GM21381 (cell line): ENCODE data around the gene ACER3.
"Not testable (repeated sequence)": the region's sequence is repeated elsewhere in the genome, so short reads cannot be mapped to it uniquely, and the experiment has no call there.

Experiments
- ATAC-seq: cut with Tn5 transposase; IDR thresholded peaks from one replicate; pipeline ENCODE4 v1.9.1; 2021; ENCODE audit warnings: mild to moderate bottlenecking, moderate library complexity; ENCODE audit not compliant: unreplicated experiment

Gene ACER3

GRCh38 chr11:77055913-77056312 is 195.2 kb downstream of the ACER3 start:
- ATAC-seq: no peak

- no peak for ATAC-seq
These were observed 196.2 kb downstream of the ACER3 start for GRCh38 chr11:77056814-77057402.

GRCh38 chr11:77057938-77058474 is 197.3 kb downstream of the ACER3 start:
- ATAC-seq: no peak

DNA sequence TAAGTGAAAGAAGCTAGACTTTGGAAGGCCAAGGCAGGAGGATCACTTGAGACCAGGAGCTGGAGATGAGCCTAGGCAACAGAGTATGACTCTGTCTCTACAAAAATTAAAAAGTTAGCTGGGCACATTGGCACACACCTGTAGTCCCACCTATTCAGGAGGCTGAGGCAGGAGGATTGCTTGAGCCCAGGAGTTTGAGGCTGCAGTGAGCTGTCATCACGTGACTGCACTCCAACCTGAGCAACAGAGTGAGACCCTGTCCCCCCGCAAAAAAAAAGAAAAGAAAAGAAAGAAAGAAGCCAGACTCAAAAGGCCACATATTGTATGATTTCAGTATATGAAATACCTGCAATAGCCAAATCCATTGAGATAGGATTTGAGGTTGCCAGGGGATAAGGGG is 198.2 kb downstream of the ACER3 start:
- no peak for ATAC-seq

- no peak for ATAC-seq
These were observed 199.1 kb downstream of the ACER3 start for GRCh38 chr11:77059806-77060205.

- no peak for ATAC-seq
These were observed 199.5 kb downstream of the ACER3 start for GRCh38 chr11:77060234-77060633.

DNA sequence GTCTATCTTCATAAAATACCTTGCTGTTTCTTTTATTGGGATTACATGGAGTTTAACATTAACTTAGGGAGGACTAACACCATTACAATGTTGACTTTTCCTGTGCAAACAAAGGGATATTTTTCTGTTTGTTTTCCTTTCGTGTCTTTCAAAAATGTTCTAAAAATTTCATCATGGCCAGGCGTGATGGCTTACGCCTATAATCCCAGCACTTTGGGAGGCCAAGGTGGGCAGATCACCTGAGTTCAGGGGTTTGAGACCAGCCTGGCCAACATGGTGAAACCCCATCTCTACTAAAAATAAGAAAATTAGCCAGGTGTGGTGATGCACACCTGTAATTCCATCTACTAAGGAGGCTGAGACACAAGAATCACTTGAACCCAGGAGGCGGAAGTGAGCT is 200.5 kb downstream of the ACER3 start:
- not testable (repeated sequence) for ATAC-seq

- no peak for ATAC-seq
These were observed 202.2 kb downstream of the ACER3 start for GRCh38 chr11:77062924-77063323.

GRCh38 chr11:77063407-77063806 is 202.7 kb downstream of the ACER3 start:
- no peak for ATAC-seq

DNA sequence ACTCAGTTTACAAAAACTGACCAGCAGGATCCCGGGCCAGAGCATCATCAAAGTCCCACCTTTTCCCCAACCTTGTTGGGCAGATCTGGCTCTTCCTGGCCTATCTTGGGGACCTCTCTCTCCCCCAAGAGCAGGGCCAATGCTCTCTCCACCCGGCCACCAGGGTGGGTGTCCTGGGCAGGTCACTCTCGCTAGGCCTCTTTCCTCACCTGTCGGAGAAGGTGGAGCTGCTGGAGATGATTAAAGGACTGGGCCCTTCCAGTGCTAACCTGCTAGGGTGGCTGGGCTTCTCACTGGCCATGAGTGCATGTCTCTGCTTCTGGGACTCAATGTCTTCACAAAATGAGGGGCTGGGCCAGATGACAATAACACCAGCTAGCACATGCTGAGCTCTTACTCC is 203.1 kb downstream of the ACER3 start:
- no peak for ATAC-seq

DNA sequence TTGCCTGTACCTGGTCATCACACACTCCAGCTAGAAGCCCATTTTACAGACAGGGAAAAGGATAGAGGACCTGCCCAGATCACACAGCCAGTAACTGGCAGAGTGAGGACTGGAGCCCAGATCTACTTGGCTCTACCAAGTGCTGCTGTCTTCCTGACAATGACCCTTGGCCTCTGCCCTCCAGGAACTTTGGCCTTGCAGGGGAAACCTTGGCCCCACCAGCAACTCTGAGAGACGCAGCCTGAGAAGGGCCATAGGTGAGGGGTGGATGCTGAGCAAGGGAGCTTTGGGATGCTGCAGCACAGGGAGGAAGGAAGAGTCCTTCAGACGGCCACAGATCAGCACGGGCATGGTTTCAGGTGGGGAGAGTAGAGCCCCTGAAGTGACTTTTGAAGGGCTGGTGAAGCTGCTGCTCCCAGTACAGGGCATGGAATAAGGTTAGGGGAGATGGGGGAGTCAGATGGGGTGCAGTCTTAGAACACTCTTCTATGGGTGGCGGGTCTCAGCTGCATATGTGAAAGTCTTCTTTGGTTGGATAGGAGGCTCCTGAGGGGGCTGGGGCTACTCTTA is 204.0 kb downstream of the ACER3 start:
- ATAC-seq: no peak

- no peak for ATAC-seq
These were observed 205.1 kb downstream of the ACER3 start for GRCh38 chr11:77065878-77066228.

GRCh38 chr11:77066229-77067042 is 205.7 kb downstream of the ACER3 start, which contains the start of gene CAPN5:
Gene CAPN5, plus strand, starts transcription at chr11:77066971. Its CDS starts 17,916 bp downstream, at chr11:77084887.
- peak; percentile 88 for ATAC-seq

DNA sequence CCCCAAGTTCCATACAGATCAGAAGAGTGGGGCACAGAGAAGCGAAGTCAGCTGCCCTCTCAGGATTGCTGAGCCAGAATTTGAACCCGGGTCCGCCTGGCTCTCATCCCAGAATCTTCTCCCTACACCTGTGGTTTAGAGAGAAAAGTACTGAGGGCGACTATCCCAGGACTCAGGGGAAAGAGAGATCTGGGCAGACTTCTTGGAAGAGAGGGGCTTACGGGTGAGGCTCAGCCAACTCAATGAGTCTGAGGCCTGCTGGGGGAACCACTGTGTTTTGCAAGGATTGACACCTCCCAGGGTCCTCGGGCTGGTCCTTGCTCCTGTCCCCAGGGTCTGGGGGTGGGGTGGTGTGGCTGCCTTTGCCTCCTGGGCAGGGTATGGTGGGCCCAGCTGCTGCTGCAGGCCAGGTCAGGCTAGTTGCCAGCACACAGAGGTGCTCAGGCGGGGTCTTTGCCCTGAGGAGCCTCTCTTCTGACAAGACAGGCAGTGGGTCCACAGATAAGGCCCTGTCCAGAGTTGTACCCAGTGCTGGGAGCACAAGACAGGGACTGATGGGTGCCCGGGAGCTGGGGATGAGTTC is 207.2 kb downstream of the ACER3 start:
- ATAC-seq: no peak

GRCh38 chr11:77068457-77069335 is 208.0 kb downstream of the ACER3 start:
- no peak for ATAC-seq

- no peak for ATAC-seq
These were observed 208.7 kb downstream of the ACER3 start for GRCh38 chr11:77069336-77069968.

DNA sequence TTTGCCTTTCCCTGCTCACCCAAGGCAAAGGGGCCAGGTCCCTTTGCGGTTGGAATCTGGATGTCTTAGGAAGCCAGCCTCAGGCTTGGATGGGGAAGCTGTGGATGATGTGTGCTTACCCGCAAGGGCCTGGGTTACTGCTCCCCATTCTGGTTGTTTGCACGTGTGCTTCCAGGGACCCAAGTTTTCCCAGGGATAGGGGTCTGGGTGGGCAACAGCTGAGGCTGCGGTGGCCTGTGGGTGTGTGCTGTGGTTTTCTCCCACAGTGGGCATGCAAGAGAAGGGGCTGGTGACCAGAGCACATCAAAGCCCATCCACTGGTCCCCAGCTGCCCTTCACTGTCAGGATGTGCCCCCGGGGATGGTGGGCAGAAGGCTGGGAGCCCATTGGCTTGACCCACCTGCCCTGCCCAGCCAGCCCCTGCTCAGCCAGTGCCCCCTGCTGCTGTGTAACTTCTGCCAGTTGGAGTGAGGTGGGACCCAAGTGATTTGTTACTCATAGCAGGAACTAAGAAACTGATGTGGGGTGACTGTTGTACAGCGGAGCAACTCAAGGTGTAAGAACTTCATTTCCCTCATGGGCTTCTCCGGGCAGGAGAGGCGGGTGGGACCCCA is 209.4 kb downstream of the ACER3 start:
- no peak for ATAC-seq

DNA sequence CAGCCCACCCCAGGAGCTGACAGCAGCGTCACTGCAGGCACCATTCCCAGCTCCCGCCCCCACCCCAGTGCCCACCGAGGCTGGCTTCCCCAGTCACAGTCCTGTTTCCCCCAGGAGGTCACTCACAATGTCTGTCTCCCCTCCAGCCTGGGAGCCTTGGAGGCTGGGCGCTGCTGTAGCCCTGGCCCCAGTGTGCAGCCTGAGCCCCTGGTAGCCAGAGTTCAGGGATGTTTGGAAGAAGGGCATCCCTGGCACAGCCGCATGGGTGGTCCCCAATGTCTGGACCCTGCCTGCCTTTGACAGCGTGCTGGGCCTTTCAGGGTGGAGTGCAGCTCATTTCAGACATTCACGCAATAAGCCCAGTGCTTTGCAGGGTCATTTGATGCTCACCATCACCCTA is 210.4 kb downstream of the ACER3 start:
- no peak for ATAC-seq

DNA sequence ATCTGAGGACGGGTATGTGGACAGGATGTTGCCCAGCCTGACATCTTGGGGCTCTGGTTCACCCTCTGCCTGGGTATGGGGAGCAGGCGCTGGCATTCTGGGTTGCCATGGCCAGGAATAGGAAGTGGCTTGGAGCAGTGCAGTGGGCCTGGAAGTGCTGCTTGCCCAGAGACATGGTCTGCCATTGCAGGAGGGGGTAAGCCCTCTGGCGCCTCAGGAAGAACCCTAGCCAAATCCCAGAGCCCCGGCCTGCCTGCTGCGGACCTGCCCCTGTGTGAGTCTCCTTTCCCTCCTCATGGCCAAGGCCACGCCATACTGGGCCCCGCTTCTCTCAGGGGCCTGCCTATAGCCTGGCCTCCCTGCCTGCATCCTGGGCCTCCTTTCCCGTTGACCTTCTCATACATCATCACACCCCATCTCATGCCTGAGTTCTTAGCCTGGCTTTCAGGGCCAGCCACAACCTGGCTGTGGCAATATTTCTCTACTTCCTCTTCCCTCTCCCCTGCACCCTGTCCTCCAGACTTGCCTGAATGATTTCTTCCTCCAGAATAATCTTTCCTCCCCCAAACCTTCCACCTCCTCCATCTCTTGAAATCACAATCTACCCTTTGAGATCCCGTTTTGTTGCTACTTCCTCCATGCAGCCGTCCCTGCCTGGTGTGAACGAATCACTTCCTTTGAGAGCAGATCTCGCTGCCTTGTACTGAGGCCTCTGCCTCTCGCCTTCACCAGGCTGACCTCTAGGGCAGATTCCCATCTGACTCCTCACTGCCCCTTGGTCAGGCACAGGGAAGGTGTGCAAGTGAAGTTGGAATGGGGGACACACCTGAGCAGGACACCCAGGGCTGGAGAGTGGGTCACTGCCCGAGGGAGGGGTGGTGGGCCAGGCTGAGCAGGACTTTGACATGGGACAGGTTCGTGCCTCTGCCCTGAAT is 211.2 kb downstream of the ACER3 start:
- no peak for ATAC-seq
